Activated CD4-positive, alpha-beta T cell treated with anti-CD3 and anti-CD28 coated beads, Interleukin-2, amount 10 ng/mL, durations not matched to agents 7 days and 5 days (primary cell): Measurements from ENCODE around the gene CELF6. TPM values are rescaled to one million over a fixed set of nuclear protein-coding genes. Genes with fewer than 3 reads are reported as not detected.
A peak's percentile ranks its signal among the peaks of the same experiment; 100 is the strongest.

Experiments used
- CTCF ChIA-PET: fragments of 350-600 bp; sonication (Branson Sonifier 250); formaldehyde crosslinking; loops from one replicate; lab custom pipeline; 2021; ENCODE audit warnings: antibody characterized with exemption; lab: Charles Lee
- POLR2A ChIA-PET: fragments of 350-600 bp; sonication (Branson Sonifier 250); formaldehyde crosslinking; loops from one replicate; lab custom pipeline; 2021; ENCODE audit warnings: antibody characterized with exemption; lab: Charles Lee
- DNase-seq: peaks from one replicate; pipeline ENCODE4 v3.0.0-alpha.2; 2020
- H3K27ac Mint-ChIP-seq: one replicate; pipeline ENCODE4 v1.8.0; 2021; ENCODE audit warnings: mild to moderate bottlenecking, moderate library complexity, mixed read lengths
- H3K27me3 Mint-ChIP-seq: one replicate; pipeline ENCODE4 v1.8.0; 2021; ENCODE audit warnings: mixed read lengths
- H3K36me3 Mint-ChIP-seq: one replicate; pipeline ENCODE4 v1.8.0; 2021; ENCODE audit warnings: low read depth, mixed read lengths
- H3K4me1 Mint-ChIP-seq: one replicate; pipeline ENCODE4 v1.8.0; 2021; ENCODE audit warnings: mixed read lengths
- H3K4me3 Mint-ChIP-seq: one replicate; pipeline ENCODE4 v1.8.0; 2021; ENCODE audit warnings: mild to moderate bottlenecking, moderate library complexity, mixed read lengths
- H3K9me3 Mint-ChIP-seq: one replicate; pipeline ENCODE4 v1.8.0; 2021; ENCODE audit warnings: mixed read lengths
- total RNA-seq, 2 experiments: library from RNA; stranded (reverse); gene quantifications; one replicate each; pipeline ENCODE4 v1.2.3, GENCODE V29; 2021

CELF6 gene
- total RNA-seq, 2 experiments from 2014 or later = 1.0 to 1.2 TPM

DNA sequence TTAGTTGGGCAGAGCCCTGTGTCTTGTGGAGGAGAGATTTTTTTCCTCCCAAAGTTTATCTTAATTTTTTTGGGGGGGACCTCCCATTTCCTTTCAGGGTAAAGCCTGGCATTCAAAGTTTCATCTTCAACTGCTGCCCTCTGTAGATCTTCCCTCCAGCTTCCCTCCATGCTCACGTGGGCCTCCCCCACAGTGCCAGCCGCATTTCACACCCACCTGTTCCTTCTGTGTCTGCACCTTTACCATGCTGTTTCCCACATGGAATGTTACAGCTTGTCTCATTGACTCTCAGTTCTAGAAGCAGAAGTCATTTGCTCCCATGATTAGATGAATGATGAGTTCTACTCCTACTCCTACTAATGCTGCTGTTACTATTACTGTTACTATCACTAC lies 6.5 kb downstream of the CELF6 start:
- CTCF ChIA-PET = interaction anchor here (0.6 to 1.6 kb wide), 6 partner anchors 11 to 1610 kb away, joined by 3 to 4 read pairs (median 3); no protein-coding TSS in a partner anchor
- POLR2A ChIA-PET = no interaction called here
- H3K36me3 Mint-ChIP-seq = no peaks in the 10 kb centered on the region

DNA sequence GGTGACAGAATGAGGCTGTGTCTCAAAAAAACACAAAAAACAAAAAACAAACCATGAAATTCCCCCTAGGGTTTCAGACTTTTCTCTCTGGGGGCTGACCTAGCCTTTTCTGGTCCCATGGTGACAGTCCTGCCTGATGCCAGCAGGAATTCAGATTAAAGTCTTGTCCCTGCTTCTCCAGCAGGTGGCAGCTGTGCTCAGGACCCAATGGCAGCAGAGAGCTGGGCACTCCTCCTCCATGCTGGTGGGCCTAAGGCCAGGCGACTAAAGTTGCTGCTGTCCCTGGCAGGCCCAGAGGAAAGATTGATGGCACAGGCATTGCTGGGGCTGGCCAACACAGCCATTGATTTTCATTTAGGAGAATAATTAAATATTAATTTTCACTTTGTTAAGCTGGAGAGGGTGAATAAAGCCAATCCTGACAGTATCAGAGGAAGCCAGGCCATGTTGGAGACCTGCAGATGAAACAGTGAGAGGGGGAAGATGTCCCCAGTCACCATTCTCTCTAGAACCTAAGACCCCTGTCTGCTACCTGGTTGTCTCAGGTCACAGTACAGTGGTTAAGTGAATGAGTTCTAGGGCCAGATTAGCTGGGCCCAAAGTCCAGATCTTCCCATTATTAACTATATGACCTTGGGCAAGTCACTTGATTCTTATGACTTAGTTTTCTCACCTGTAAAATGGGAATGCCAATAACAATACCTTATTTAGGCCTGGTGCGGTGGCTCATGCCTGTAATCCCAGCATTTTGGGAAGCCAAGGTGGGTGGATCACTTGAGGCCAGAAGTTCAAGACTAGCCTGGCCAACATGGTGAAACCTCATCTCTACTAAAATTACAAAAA lies 7.1 kb downstream of the CELF6 start:
- H3K27ac Mint-ChIP-seq = no peak overlapping the region
- H3K4me1 Mint-ChIP-seq = no peaks in the 10 kb centered on the region
- POLR2A ChIA-PET = no interaction called here
- H3K36me3 Mint-ChIP-seq = no peaks in the 10 kb centered on the region
- peak; percentile 70 for DNase-seq
- no peak overlapping the region for H3K4me3 Mint-ChIP-seq
- CTCF ChIA-PET = interaction anchor here (0.8 to 1.6 kb wide), 7 partner anchors 10 to 157 kb away, joined by 3 to 4 read pairs (median 3); no protein-coding TSS in a partner anchor
- H3K27me3 Mint-ChIP-seq = no peaks in the 10 kb centered on the region
- no peaks in the 10 kb centered on the region for H3K9me3 Mint-ChIP-seq

More for the DNA sequence above, 6.5 kb downstream of the CELF6 start:
- no peaks in the 10 kb centered on the region for H3K9me3 Mint-ChIP-seq
- DNase-seq = no peak
- no peak overlapping the region for H3K27ac Mint-ChIP-seq
- H3K4me1 Mint-ChIP-seq = peaks cover 1% of the 10 kb centered on the region
- no peak overlapping the region for H3K4me3 Mint-ChIP-seq
- H3K27me3 Mint-ChIP-seq = peaks cover 2% of the 10 kb centered on the region

DNA sequence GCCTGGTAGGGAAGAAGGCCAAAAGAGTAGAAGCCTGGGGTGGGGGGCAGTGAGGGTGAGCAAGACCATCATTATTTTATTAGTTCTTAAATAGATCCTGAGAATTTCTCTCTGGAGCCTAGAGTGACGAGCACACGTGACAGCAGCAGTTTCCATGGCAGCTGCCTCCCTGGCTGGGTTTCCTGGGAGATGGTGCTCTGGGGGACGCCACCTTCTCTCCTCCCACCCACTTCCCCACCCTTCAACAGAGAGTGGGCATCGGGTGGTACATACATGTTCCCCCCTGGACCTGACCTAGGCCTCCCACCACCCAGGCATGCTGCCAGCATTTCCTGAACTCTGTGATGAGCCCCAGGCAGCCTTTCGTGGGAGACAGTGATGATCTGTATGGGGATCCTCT lies 12.9 kb downstream of the CELF6 start:
- no peaks in the 10 kb centered on the region for H3K36me3 Mint-ChIP-seq
- DNase-seq = no peak

DNA sequence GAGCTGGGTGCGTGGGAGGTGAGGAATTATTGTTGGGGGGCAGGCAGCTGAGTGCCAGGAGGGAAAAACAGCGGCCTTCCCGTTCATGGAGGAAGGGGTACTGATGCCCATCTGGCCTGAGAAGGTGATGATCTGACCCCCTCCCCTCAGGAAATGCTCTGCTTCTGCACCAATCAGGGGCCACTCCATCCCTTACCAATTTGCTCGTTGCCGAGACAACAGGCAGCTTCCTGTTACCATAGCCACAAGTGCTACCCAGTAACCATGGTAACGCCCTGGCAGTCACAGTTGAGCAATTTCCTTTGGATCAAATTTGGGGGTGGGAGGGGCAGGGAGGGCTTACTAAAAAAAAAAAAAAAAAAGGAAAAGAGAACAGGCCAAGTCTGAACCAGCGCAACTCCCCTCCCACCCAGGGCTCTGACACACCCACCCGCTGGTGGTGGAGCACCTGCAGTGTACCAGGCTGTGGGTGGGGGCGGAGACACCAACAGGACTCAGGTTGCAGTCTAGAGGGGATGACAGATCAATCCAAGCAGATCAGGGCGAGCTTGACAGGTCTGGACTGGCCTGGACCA lies 13.7 kb downstream of the CELF6 start:
- Mint-ChIP-seq H3K4me1 (peaks cover 11% of the 10 kb centered on the region), H3K4me3 (no peak overlapping the region), H3K27me3 (no peaks in the 10 kb centered on the region), H3K27ac (peak overlapping the region; percentile 51), H3K9me3 (no peaks in the 10 kb centered on the region), H3K36me3 (no peaks in the 10 kb centered on the region)
- DNase-seq = peak; percentile 82
- ChIA-PET POLR2A (no interaction called here), CTCF (no interaction called here)

More for the DNA sequence above, 12.9 kb downstream of the CELF6 start:
- H3K27ac Mint-ChIP-seq = no peak overlapping the region
- ChIA-PET POLR2A (no interaction called here), CTCF (no interaction called here)
- H3K4me3 Mint-ChIP-seq = no peak overlapping the region
- H3K4me1 Mint-ChIP-seq = peaks cover 11% of the 10 kb centered on the region
- H3K27me3 Mint-ChIP-seq = no peaks in the 10 kb centered on the region
- no peaks in the 10 kb centered on the region for H3K9me3 Mint-ChIP-seq

DNA sequence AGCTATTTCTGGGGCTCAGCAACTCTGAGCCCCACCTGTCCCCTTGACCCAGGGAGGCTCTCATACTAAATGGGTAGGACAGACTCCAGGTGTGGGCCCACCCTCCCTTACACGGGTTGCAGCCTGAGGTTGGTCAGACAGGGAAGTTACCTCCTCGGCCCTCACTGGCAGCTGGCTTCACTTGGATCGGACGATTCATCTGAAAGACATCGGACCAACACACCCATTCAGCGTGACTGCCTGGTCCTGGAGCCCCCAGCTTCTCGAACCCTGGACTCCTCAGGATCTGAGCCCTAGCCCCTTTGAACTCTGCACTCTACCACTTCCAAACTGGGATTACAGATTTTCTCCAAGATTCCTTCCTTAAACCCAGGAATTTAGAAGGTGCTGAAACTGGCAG lies 15.4 kb downstream of the CELF6 start:
- H3K4me1 Mint-ChIP-seq = peaks cover 11% of the 10 kb centered on the region
- no peaks in the 10 kb centered on the region for H3K27me3 Mint-ChIP-seq
- no peak for DNase-seq
- H3K27ac Mint-ChIP-seq = no peak overlapping the region
- no peaks in the 10 kb centered on the region for H3K36me3 Mint-ChIP-seq
- POLR2A ChIA-PET = interaction anchor here (0.6 kb wide), 1 partner anchor 247 kb away, joined by 3 read pairs; no protein-coding TSS in a partner anchor
- H3K4me3 Mint-ChIP-seq = no peak overlapping the region
- H3K9me3 Mint-ChIP-seq = no peaks in the 10 kb centered on the region
- CTCF ChIA-PET = interaction anchor here (0.6 to 0.7 kb wide), 2 partner anchors 23 to 274 kb away, joined by 3 read pairs; no protein-coding TSS in a partner anchor

DNA sequence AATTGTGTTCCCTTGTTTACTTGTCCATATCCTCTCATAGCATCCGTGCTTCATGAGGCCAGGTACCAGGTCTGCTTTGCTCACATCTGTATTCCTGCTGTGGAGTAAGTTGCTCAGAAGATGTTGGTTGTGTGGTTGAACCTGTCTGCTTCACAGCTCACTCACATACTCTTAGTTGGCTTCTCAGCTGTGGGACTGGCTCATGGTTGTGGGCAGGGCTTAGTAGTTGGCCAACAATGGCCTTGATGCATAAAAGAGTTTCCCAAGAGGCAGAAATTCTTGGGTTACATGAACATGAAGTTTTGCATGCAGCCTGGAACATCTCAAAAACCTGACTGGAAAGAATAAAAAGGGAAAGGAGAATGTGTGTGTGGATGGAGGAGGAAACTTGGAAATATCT lies 17.0 kb downstream of the CELF6 start:
- DNase-seq = no peak
- ChIA-PET CTCF (interaction anchor here (0.5 to 1.0 kb wide), 3 partner anchors 9 to 356 kb away, joined by 3 read pairs; no protein-coding TSS in a partner anchor), POLR2A (no interaction called here)
- Mint-ChIP-seq H3K36me3 (no peaks in the 10 kb centered on the region), H3K4me3 (no peak overlapping the region), H3K9me3 (no peaks in the 10 kb centered on the region), H3K27ac (no peak overlapping the region), H3K27me3 (no peaks in the 10 kb centered on the region), H3K4me1 (peaks cover 11% of the 10 kb centered on the region)

DNA sequence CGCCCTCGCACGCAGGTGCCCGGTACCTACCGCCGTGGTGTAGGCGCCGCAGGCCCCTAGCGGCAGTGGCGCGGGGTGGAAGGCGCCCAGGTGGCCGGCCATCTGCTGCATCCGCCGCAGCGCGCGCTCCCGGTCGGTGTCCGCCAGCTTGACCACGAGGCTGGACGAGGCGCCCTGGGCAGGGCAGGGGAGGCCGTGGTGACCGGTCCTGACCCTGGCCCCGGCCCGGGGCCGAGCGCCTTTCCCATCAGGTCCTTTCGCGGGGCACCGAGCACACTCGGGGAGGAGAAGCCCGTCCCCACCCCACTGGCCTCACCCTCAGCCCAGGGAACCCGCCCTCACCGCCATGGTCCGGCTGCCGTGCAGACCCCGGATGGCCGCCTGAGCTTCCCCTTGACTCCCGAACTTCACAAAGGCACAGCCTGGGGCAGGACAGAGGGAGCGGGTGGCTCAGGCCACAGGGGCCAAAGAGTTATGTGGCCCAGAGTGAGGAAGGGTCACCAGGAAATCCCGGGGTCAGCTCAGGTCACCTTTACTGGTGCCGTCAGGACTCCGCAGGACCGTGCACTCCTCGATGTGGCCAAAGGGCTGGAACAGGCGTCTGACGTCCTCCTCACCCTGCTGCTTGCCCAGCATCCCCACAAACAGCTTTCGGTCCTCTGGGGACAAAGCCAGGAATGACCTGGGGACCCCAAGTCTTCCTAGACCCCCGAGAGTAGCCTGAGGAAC lies 30.2 kb downstream of the CELF6 start:
- ChIA-PET POLR2A (no interaction called here), CTCF (interaction anchor here (0.6 kb wide), 1 partner anchor 903 kb away, joined by 3 read pairs; no protein-coding TSS in a partner anchor)
- Mint-ChIP-seq H3K9me3 (no peaks in the 10 kb centered on the region), H3K36me3 (no peaks in the 10 kb centered on the region), H3K4me1 (no peaks in the 10 kb centered on the region), H3K4me3 (no peak overlapping the region), H3K27me3 (no peaks in the 10 kb centered on the region), H3K27ac (no peak overlapping the region)
- DNase-seq = no peak

DNA sequence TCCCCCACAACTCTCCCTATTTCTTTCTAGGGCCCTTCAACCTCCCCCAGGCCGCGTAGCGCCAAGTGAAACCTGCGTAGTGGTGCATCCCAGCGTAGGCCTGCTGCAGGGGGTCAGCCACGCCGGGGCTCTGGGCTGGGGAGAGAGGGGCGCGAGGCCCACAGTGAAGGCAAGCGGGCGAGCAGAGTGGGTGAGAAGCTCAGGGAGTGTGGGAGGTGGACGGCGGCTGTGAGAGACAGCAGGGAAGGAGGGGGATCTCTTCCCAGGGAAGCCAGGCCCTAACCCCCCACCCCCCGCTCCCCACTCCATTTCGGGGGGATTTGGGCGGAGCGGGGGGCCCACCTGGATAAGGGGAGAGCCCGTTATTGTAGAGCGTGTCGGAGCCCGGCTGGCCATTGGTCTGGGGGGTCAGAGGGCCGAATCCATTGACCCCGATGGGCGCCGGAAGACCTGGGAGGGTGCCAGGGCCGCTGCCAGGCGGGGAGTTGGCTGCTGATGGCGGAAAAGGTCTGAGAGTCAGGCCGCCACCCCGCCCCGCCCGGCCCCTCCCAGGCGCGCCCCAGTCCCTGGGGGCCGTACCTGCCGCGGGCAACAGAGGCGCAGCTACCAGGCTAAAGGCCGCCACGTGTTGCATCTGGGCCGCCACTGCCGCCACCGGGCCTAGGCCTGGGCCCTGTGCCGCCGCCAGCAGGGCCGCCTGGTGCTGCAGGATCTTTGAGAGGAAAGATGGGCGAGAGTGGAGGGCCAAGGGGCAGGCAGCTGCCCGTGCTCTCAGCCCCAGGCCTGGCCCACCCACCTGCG lies 31.0 kb downstream of the CELF6 start:
- Mint-ChIP-seq H3K27me3 (no peaks in the 10 kb centered on the region), H3K4me1 (no peaks in the 10 kb centered on the region), H3K36me3 (no peaks in the 10 kb centered on the region), H3K27ac (no peak overlapping the region), H3K4me3 (no peak overlapping the region), H3K9me3 (no peaks in the 10 kb centered on the region)
- no peak for DNase-seq
- ChIA-PET POLR2A (no interaction called here), CTCF (no interaction called here)

DNA sequence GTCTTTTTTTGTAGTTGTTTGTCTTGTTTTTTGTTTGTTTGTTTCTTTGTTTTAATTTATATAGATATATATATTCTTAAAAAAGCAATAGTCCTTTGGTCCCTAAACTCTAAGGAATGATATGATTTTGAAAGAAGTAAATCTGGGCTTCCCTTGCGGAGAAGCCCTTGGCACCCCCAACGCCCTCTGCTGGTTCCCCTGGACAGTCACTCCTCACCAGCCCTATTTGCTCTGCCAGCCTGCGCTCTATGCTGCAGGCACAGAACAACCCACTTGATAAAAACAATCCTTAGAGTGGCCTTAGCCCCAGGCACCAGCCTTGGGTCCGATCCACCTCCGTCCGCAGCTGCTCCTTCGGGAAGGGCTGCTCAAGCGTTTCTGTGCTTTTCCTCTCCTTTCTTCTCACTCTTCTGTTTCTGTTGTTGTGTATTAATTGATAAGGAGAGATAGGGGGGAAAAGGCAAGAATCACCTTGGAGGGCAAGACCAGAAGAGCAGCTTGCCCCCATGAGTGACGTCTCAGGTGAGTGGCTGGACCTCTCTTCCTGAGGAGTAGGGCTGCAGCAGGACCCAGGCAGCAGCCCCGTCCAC lies 33.9 kb downstream of the CELF6 start:
- H3K27me3 Mint-ChIP-seq = no peaks in the 10 kb centered on the region
- H3K9me3 Mint-ChIP-seq = no peaks in the 10 kb centered on the region
- H3K4me3 Mint-ChIP-seq = no peak overlapping the region
- DNase-seq = peak; percentile 45
- no peaks in the 10 kb centered on the region for H3K36me3 Mint-ChIP-seq
- H3K4me1 Mint-ChIP-seq = no peaks in the 10 kb centered on the region
- no peak overlapping the region for H3K27ac Mint-ChIP-seq
- ChIA-PET CTCF (interaction anchor here (0.6 to 2.2 kb wide), 4 partner anchors 13 to 336 kb away, joined by 3 to 6 read pairs (median 4); no protein-coding TSS in a partner anchor), POLR2A (no interaction called here)

DNA sequence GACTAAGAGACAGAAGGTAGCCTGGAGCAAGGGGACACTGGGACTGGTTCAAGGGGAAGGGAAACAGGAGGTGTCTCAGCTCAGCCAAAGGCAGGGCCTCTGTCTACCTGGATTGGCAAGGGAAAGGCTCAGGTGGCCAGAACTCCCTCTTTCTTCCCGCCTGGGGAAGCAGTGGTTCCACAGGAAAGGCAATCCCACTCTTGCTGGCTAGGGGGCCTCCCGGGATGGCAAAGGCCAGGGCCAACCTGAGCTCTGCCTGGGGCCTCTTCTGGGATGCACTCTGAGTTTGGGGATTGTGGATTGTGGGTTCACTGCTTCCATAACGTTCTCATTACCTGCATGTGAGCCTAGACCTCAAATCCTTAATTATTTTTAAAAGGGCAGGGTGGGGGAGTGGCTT lies 34.6 kb downstream of the CELF6 start:
- Mint-ChIP-seq H3K9me3 (no peaks in the 10 kb centered on the region), H3K36me3 (no peaks in the 10 kb centered on the region), H3K4me1 (no peaks in the 10 kb centered on the region), H3K27me3 (no peaks in the 10 kb centered on the region), H3K4me3 (no peak overlapping the region), H3K27ac (no peak overlapping the region)
- ChIA-PET POLR2A (no interaction called here), CTCF (interaction anchor here (2.2 kb wide), 1 partner anchor 12 kb away, joined by 6 read pairs; no protein-coding TSS in a partner anchor)
- DNase-seq = no peak

DNA sequence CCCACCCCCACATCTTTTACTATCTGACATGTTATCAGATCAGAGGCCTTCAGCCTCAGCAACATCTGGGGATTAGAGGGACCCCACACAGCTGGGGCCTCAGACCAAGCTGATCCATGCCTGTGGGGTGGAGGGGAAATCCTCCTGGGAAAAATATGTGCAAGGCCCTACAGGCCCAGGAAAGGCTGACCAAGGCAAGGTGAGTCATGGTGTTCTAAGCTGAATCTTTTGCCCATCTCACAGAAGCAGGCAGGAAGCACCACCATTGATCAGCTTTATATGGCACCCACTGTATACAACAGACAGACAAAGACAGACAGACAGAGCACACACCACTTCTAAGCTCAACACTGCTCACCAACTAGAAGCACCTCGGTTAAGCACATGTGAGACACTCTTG lies 35.2 kb downstream of the CELF6 start:
- no peak for DNase-seq
- no peaks in the 10 kb centered on the region for H3K9me3 Mint-ChIP-seq
- no peak overlapping the region for H3K27ac Mint-ChIP-seq
- CTCF ChIA-PET = interaction anchor here (2.2 kb wide), 1 partner anchor 11 kb away, joined by 6 read pairs; no protein-coding TSS in a partner anchor
- no peaks in the 10 kb centered on the region for H3K27me3 Mint-ChIP-seq
- H3K4me1 Mint-ChIP-seq = no peaks in the 10 kb centered on the region
- POLR2A ChIA-PET = no interaction called here
- H3K4me3 Mint-ChIP-seq = no peak overlapping the region
- no peaks in the 10 kb centered on the region for H3K36me3 Mint-ChIP-seq
